HepG2 (cell line): ENCODE measurements around the gene ITGA6. TPM values are rescaled to one million over a fixed set of nuclear protein-coding genes. Genes with fewer than 3 reads are reported as not detected.

ENCODE experiments used
- CBX2 ChIP-seq, 2 experiments: fragments of 200-600 bp in 1 of 2; sonication (generic); formaldehyde crosslinking in 1 of 2; IDR thresholded peaks; 2 replicates each; pipeline versions ENCODE4 v1.7.0 to v1.8.1; 2018 to 2022; ENCODE audit warnings: low read depth in 2 of 2, low read length in 1 of 2, mild to moderate bottlenecking in 1 of 2, missing genetic modification reagents in 1 of 2
- CHD2 ChIP-seq: IDR thresholded peaks from 2 replicates; pipeline ENCODE4 v1.6.1; 2011; ENCODE audit warnings: low read depth, low read length, improper control_type of control experiment
- ETV5 ChIP-seq: IDR thresholded peaks from 2 replicates; pipeline ENCODE4 v1.6.1; 2018; ENCODE audit warnings: missing biosample characterization, missing genetic modification reagents, inconsistent platforms, borderline replicate concordance
- HMGA1 ChIP-seq: sonication (generic); formaldehyde crosslinking; conservative IDR thresholded peaks from 2 replicates; pipeline ENCODE4 v1.4.0; 2020; ENCODE audit warnings: missing genetic modification reagents
- MAX ChIP-seq: IDR thresholded peaks from 2 replicates; pipeline ENCODE4 v1.6.1; 2012; ENCODE audit warnings: inconsistent platforms
- NAIF1 ChIP-seq: sonication (generic); formaldehyde crosslinking; IDR thresholded peaks from 2 replicates; pipeline ENCODE4 v1.5.0; 2020; ENCODE audit warnings: mild to moderate bottlenecking, missing genetic modification reagents, borderline replicate concordance
- PAF1 ChIP-seq: IDR thresholded peaks from 2 replicates; pipeline ENCODE4 v1.6.1; 2016; ENCODE audit warnings: missing genetic modification reagents, missing compliant biosample characterization
- POLR2A ChIP-seq, 2 experiments: IDR thresholded peaks; 2 replicates each; pipeline ENCODE4 v1.6.1; 2011; ENCODE audit warnings: low read depth in 2 of 2, low read length in 2 of 2, mild to moderate bottlenecking in 1 of 2, moderate library complexity in 1 of 2; ENCODE audit not compliant: insufficient read depth in 1 of 2
- RARG ChIP-seq: sonication (generic); formaldehyde crosslinking; IDR thresholded peaks from 2 replicates; pipeline ENCODE4 v1.4.0; 2020; ENCODE audit warnings: low read depth, mild to moderate bottlenecking, missing genetic modification reagents
- RXRA ChIP-seq: sonication (generic); formaldehyde crosslinking; IDR thresholded peaks from 2 replicates; pipeline ENCODE4 v1.5.1; 2020; ENCODE audit warnings: missing genetic modification reagents
- SIX4 ChIP-seq: sonication (generic); formaldehyde crosslinking; IDR thresholded peaks from 2 replicates; pipeline ENCODE4 v1.4.0; 2020; ENCODE audit warnings: missing genetic modification reagents
- SP4 ChIP-seq: sonication (generic); formaldehyde crosslinking; IDR thresholded peaks from 2 replicates; pipeline ENCODE4 v1.8.1; 2023; ENCODE audit warnings: mild to moderate bottlenecking, missing genetic modification reagents
- TERF1 ChIP-seq: sonication (generic); formaldehyde crosslinking; IDR thresholded peaks from 2 replicates; pipeline ENCODE4 v1.8.0; 2022; ENCODE audit warnings: mild to moderate bottlenecking, missing genetic modification reagents, moderate library complexity
- THAP8 ChIP-seq: sonication (generic); formaldehyde crosslinking; IDR thresholded peaks from 2 replicates; pipeline ENCODE4 v1.5.1; 2020; ENCODE audit warnings: missing genetic modification reagents, mild to moderate bottlenecking, borderline replicate concordance
- ZBTB38 ChIP-seq: sonication (generic); formaldehyde crosslinking; IDR thresholded peaks from 2 replicates; pipeline ENCODE4 v1.5.1; 2020; ENCODE audit warnings: mild to moderate bottlenecking, missing genetic modification reagents
- ZNF232 ChIP-seq: sonication (generic); formaldehyde crosslinking; IDR thresholded peaks from 2 replicates; pipeline ENCODE4 v1.4.0; 2020; ENCODE audit warnings: missing genetic modification reagents, borderline replicate concordance
- ZNF350 ChIP-seq: sonication (generic); formaldehyde crosslinking; IDR thresholded peaks from 2 replicates; pipeline ENCODE4 v1.4.0; 2020; ENCODE audit warnings: mild to moderate bottlenecking, low read depth, missing genetic modification reagents, borderline replicate concordance
- ZNF496 ChIP-seq: sonication (generic); formaldehyde crosslinking; IDR thresholded peaks from 2 replicates; pipeline ENCODE4 v1.8.1; 2023; ENCODE audit warnings: mild to moderate bottlenecking, moderate library complexity, missing genetic modification reagents; ENCODE audit not compliant: insufficient replicate concordance
- ZNF501 ChIP-seq: sonication (generic); formaldehyde crosslinking; IDR thresholded peaks from 2 replicates; pipeline ENCODE4 v1.5.1; 2020; ENCODE audit warnings: mild to moderate bottlenecking, moderate library complexity, missing genetic modification reagents
- ZNF512 ChIP-seq: sonication (generic); formaldehyde crosslinking; IDR thresholded peaks from 2 replicates; pipeline ENCODE4 v1.4.0; 2020; ENCODE audit warnings: mild to moderate bottlenecking, missing genetic modification reagents
- ZNF552 ChIP-seq: sonication (generic); formaldehyde crosslinking; IDR thresholded peaks from 2 replicates; pipeline ENCODE4 v1.9.0; 2022; ENCODE audit warnings: missing genetic modification reagents, mild to moderate bottlenecking, borderline replicate concordance
- ZNF629 ChIP-seq: sonication (generic); formaldehyde crosslinking; conservative IDR thresholded peaks from 2 replicates; pipeline ENCODE4 v1.5.0; 2020; ENCODE audit warnings: missing genetic modification reagents
- ZNF788 ChIP-seq: sonication (generic); formaldehyde crosslinking; IDR thresholded peaks from 2 replicates; pipeline ENCODE4 v1.5.0; 2020; ENCODE audit warnings: mild to moderate bottlenecking, missing genetic modification reagents, borderline replicate concordance
- ZUFSP ChIP-seq: sonication (generic); formaldehyde crosslinking; IDR thresholded peaks from 2 replicates; pipeline ENCODE4 v1.9.0; 2021; ENCODE audit warnings: missing genetic modification reagents, mild to moderate bottlenecking, borderline replicate concordance
- polyA plus RNA-seq, 8 experiments: library from polyadenylated mRNA; depleted of rRNA in 3 of 8; stranded (reverse) in 7 of 8; unstranded in 1 of 8; fragments of >200 nt; fragmentation: Illumina TruSeq in 4 of 8; extraction: Trizol in 4 of 8; gene quantifications; 2 replicates each; pipeline versions ENCODE4 v1.2.1 to v1.2.3, GENCODE V29; 2011 to 2016; ENCODE audit warnings: low read depth in 4 of 8, missing spikeins in 1 of 8, mixed read lengths in 1 of 8; ENCODE audit not compliant: insufficient read depth in 1 of 8
- total RNA-seq, 5 experiments: library from RNA; depleted of rRNA; stranded (reverse); fragments of >200 nt; fragmentation: Illumina TruSeq; extraction: Trizol; gene quantifications; 2 replicates each; pipeline ENCODE4 v1.2.3, GENCODE V29; 2016; ENCODE audit warnings: low read depth in 1 of 5

ITGA6 gene
- total and polyA plus RNA-seq, 2 of the 13 experiments (the other 11 are each of a cell fraction or from before 2014, with no cell fraction given): 24.0 to 92.5 TPM

GRCh38 chr2:172427990-172428831, 825 bp downstream of the ITGA6 start (continued):
- TF ChIP-seq MAX (peak; percentile 59), ZNF788 (CRISPR knock-in tag) (peak; percentile 43; the same call in 1 of the 2 replicates), CBX2 (IDR thresholded peaks at IDR 0.05; ENCODE audit: low read depth, low read length) (no peak), CBX2 (CRISPR knock-in tag; IDR thresholded peaks at IDR 0.05; ENCODE audit: low read depth) (no peak), SP4 (peak; percentile 41; the same call in 1 of the 2 replicates), TERF1 (CRISPR knock-in tag) (no peak), ZNF501 (no peak), NAIF1 (CRISPR knock-in tag) (0 out of 2 replicates have a peak, but pooled peaks have one; percentile 49), ZNF552 (CRISPR knock-in tag) (0 out of 2 replicates have a peak, but pooled peaks have one; percentile 9), CHD2 (no peak), ZUFSP (CRISPR knock-in tag) (0 out of 2 replicates have a peak, but pooled peaks have one; percentile 51), HMGA1 (CRISPR knock-in tag) (no peak), THAP8 (no peak), ETV5 (CRISPR knock-in tag) (no peak), RARG (CRISPR knock-in tag) (no peak), POLR2A (IDR thresholded peaks at IDR 0.05; ENCODE audit: insufficient read depth in 1 of 2, low read depth in 2 of 2, low read length in 2 of 2) (no peak), ZNF350 (CRISPR knock-in tag) (no peak; the same call in 1 of the 2 replicates), ZNF496 (CRISPR knock-in tag) (no peak), ZBTB38 (CRISPR knock-in tag) (no peak), PAF1 (no peak), RXRA (CRISPR knock-in tag) (peak; percentile 57; the same call in 1 of the 2 replicates), ZNF629 (no peak), SIX4 (CRISPR knock-in tag) (no peak), ZNF232 (CRISPR knock-in tag) (peak; percentile 68; the same call in 1 of the 2 replicates), ZNF512 (CRISPR knock-in tag) (no peak)
